KOPT-K1 (cell line): ENCODE results near the gene SMCO3.

ENCODE experiments used
- H3K27ac ChIP-seq: fragments of 200-600 bp; sonication (generic); 2 replicates; pipeline ENCODE4 v1.5.1; 2016; ENCODE audit warnings: antibody characterized with exemption, mild to moderate bottlenecking, low read depth, low read length; ENCODE audit not compliant: poor library complexity, severe bottlenecking
- H3K36me3 ChIP-seq: fragments of 200-600 bp; sonication (generic); 2 replicates; pipeline ENCODE4 v1.5.1; 2017; ENCODE audit warnings: antibody characterized with exemption, mild to moderate bottlenecking, low read length, moderate library complexity; ENCODE audit not compliant: insufficient read depth
- H3K9me3 ChIP-seq: fragments of 200-600 bp; sonication (generic); 2 replicates; pipeline ENCODE4 v1.5.1; 2017; ENCODE audit warnings: antibody characterized with exemption, low read length, mild to moderate bottlenecking; ENCODE audit not compliant: insufficient read depth, poor library complexity, severe bottlenecking

The SMCO3 gene

DNA sequence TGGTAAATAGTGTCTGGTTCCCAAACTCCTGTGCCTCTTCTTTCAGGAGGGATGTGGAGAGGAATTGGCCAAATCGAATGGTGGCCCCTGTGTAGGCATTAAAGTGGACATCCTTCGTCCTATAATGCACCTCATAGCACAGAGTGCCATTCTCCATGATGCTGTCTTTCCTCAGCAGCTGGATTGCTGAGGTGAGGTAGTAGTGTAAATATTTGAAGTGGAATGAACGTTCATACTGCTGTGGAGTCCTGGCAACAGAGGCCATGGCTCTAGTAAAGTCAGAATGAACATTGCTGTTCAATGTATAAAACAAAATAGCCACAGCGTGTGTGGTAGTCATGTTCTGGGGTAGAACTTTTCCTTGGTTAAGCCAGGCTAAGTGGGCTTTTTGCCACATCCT is 26.6 kb upstream of the SMCO3 start:
- no peaks in the 10 kb centered on the region for H3K9me3 ChIP-seq
- H3K27ac ChIP-seq = no peak overlapping the region

DNA sequence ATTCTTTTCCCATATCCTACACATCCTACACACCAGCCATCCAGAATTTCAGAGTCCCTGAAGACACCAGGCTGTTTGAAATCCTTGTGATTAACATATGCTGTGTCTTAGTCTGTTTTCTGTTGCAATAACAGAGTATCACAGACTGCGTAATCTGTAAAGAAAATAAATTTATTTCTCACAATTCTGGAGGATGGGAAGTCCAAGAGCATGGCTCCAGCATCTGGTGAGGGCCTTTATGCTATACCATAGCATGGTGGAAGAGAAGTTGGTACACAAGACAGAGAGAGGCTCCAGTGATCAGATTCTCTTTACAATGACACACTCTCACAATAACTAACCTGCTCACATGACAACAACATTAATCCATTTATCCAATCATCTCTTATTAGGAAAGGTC is 25.3 kb upstream of the SMCO3 start:
- Histone ChIP-seq H3K27ac (no peak overlapping the region), H3K36me3 (no peaks in the 10 kb centered on the region), H3K9me3 (no peaks in the 10 kb centered on the region)

More for the DNA sequence above, 26.6 kb upstream of the SMCO3 start:
- no peaks in the 10 kb centered on the region for H3K36me3 ChIP-seq

DNA sequence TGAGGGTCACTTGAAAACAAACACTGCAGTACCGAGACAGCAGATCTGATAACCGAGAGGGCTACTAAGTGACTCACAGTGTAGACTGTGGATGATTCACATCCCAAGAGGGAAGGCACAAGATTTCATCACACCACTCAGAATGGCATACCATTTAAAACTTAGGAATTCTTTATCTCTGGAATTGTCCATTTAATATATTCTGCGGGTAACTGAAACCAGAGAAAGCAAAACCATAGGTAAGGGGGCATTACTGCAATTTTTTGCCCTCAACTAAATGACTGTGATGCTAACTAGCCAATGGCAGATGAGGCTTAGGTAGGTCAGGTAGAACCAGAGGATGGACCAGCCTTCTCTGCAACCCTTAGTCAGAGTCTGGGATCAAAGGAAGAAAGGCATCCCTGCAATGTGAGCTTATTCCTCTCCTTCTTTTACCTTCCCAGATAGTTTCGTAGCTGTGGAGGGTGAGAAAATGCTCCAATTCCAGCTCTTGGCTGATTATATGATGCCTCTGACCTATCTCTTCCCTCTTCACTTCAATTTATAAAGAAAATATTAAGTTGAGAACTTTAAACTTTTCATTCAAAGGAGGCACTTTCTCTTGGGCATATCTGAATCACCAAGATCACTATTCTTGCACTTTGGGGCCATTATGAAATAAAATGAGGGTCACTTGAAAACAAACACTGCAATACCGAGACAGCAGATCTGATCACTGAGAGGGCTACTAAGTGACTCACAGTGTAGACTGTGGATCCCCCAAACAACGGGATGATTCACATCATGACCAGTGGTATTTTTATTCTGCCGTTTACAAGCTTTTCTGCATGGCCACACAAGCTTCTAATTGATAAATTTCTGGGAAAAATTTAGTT is 22.6 kb upstream of the SMCO3 start:
- H3K36me3 ChIP-seq = no peaks in the 10 kb centered on the region
- H3K9me3 ChIP-seq = no peaks in the 10 kb centered on the region
- no peak overlapping the region for H3K27ac ChIP-seq

DNA sequence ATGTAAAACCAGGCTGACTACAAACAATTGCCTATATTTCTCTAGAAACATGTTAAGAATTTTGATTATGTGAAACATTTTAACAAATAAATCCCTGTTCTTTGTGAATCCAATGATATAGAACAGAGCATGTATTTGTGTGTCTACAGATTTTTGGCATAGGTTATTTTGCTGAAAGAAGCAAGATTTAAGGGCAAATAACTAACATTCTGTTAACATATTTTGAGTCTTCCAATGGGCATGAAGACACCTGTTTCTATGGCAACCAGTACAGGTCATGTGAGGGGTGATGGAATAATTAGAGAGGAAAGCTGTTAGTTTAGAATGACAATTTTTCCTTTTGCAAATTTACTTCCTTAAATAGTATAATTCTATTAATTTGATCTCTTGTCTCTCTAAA is 20.5 kb upstream of the SMCO3 start:
- no peaks in the 10 kb centered on the region for H3K9me3 ChIP-seq
- H3K36me3 ChIP-seq = no peaks in the 10 kb centered on the region
- H3K27ac ChIP-seq = no peak overlapping the region

DNA sequence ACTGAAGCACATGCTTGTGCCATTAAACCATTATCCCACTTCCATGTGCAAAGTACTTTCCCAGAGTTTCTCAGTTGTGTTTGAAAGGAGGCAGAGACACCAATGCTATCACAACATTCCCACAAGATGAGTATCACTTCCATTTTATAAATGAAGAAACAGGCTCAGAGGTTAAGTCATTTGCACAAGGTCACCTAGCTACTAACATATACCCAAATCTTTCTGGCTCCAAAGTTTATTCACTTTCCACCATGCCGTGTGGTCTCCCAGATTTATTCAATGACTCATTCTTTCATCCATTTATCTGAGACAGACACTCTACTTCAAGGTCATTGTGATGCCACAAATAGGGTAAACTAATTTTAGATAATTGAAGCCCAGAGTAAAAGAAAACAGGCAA is 20.0 kb upstream of the SMCO3 start:
- Histone ChIP-seq H3K27ac (no peak overlapping the region), H3K36me3 (no peaks in the 10 kb centered on the region), H3K9me3 (no peaks in the 10 kb centered on the region)

DNA sequence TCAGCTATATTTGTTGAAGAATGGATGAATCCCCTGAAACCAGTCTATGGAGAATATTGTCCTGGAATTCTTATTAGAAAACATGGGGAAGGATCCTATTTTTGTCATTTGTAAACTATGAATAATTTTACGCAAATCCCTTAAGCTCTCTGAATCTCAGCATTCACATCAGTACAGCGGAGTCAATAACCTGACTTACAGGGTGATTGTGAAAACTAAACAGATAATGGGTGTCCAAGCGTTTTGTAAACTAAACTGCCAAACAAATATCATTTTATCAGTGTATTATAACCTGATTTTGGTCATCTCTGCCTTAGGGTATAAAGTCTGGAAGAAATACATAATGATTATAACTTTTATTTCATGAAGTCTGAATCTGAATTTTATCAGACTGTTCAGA is 19.4 kb upstream of the SMCO3 start:
- Histone ChIP-seq H3K36me3 (no peaks in the 10 kb centered on the region), H3K9me3 (no peaks in the 10 kb centered on the region), H3K27ac (no peak overlapping the region)

DNA sequence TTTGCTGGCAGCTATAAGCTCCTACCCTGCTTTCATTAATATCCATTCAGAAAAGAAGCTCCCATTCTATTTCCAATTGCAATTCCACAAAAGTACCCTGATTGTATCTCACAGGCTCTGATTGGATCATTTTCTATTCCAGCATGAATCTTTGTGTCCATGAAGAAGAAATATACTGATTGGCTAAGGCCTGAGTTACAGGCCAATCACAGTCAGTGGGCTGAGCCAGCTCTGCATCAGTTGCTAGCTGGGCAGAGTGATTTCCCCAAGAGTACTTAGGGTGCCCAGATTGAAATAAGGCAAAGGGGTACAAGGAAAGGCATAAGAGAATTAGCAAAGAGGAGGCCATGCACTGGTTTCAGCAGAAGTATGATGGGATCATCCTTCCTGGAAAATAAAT is 14.9 kb upstream of the SMCO3 start:
- H3K9me3 ChIP-seq = no peaks in the 10 kb centered on the region
- no peak overlapping the region for H3K27ac ChIP-seq
- H3K36me3 ChIP-seq = no peaks in the 10 kb centered on the region

DNA sequence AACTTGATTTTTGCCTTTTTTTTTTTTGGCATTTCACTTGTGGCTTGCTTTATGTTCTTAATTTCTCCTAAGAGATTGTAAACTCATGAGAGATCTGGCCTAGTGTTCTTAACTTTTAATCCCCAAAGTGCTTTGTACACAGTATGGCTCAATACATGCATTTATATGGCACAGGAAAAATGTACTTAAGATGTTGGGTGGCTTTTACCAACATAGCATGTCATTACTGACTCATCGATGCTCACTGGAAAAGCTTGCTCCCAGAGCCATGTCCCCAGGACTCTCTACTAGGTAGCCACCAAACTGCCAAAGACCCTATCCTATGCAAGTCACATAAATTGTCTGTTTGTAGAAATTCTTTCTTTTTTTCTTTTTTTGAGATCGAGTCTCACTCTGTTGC is 13.1 kb upstream of the SMCO3 start:
- Histone ChIP-seq H3K27ac (no peak overlapping the region), H3K9me3 (no peaks in the 10 kb centered on the region), H3K36me3 (no peaks in the 10 kb centered on the region)

DNA sequence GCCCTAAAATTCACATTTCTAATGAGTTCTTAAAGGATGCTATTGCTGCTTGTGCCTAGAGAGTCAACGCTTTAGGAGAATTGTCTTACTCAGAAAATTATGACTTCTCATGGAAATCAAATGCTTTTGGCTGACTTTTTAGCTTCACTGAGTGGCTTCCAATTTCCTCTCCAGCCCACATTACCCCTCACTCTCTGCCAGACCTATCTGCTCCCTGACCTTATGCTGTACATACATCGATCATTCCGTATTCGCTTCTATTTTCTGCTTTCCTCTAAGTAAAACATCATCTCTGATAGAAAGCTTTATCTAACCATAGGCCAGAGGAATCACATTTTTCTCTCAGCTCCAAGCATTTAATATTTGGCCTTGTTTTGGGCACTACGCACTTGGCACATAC is 12.5 kb upstream of the SMCO3 start:
- Histone ChIP-seq H3K9me3 (no peaks in the 10 kb centered on the region), H3K36me3 (no peaks in the 10 kb centered on the region), H3K27ac (no peak overlapping the region)

DNA sequence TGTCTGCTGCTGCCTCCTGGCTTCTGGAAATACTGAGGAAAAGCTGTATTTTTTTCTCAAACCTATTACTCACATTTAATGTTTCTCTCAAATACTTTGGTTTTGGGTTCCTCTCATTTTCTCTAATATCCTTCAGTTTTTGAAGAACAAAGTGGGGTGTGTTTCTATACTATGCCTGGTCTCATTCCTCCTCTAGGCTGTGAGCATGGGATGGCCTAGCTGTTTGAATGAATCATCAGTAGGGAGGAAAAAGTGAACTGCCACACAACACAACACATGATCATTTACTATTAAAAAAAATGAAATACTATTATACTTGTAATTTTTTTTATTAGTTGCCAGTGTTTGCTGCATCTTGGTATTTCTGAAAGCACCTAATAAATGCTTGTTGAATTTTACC is 11.3 kb upstream of the SMCO3 start:
- H3K36me3 ChIP-seq = no peaks in the 10 kb centered on the region
- no peak overlapping the region for H3K27ac ChIP-seq
- no peaks in the 10 kb centered on the region for H3K9me3 ChIP-seq

DNA sequence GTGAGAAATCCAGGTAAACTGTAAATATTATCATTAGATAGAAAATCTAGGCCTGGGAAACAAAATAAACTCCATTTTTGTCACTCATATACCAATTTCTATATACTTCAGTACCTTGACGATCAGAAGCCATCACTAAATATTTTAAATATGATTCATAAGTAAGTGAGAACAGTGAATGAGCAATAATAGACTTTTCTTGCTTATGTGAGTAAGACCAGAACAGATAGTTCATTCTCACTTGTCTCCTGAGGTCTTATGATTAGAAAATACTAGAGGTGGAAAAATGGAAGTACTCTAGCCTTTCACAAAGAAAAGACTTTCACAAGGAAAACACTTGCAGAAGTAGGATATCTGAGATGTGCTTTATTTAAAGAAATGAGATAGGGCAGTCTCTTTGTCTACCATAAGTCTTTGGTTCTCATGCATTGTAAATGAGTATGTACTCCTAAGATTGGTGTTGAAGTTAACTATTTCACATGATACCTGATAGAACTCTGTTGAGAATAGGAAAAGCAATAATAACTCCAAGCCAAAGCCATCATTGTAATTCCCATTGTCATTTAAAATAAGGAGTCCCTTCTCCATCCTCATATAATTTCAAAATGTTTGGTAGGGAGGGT is 10.1 kb upstream of the SMCO3 start:
- H3K27ac ChIP-seq = no peak overlapping the region
- no peaks in the 10 kb centered on the region for H3K36me3 ChIP-seq
- no peaks in the 10 kb centered on the region for H3K9me3 ChIP-seq

DNA sequence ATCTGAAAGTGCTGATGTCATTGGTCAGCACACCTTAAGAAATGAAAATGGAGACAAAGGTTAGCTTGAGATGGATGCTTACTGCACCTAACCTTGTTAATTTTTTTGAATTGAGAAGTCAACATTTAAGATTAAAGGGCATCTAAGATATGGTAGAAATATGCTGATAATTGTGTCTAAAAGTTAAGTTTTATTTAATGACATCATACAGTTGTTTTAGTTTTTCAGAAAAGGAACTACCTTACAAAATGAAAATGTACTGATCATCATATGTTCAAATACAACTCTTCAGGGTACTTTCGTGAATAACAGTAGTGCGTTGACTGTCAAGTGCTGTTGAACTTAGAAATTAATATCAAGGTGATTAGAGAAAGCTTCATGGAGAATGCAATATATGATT is 2.5 kb downstream of the SMCO3 start:
- Histone ChIP-seq H3K27ac (no peak overlapping the region), H3K36me3 (no peaks in the 10 kb centered on the region), H3K9me3 (no peaks in the 10 kb centered on the region)

DNA sequence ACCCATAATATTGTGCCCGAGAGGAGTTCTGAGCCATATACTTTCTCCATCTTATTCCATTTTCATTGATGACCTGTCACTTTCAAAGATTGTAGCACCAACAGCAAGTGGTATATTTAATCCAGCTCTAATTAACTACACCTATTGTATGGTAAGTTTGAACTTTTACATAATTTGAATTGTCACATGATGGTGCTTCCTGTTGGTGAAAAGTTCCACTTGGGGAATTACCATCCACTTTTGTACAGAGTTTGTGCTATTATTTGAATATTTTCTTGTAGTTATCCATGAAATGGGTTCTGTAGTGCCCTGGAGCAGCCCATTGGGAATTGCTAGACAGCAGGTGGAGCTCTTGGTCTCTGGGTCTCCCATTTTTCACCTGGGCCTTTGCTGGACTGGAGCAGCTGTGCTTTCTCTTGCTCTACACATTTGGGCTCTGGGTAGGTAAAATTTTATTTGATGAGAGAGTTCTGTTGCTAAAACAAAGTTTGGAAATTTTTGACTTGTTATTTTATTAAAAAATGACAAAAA is 3.0 kb downstream of the SMCO3 start:
- Histone ChIP-seq H3K9me3 (no peaks in the 10 kb centered on the region), H3K27ac (no peak overlapping the region), H3K36me3 (no peaks in the 10 kb centered on the region)

DNA sequence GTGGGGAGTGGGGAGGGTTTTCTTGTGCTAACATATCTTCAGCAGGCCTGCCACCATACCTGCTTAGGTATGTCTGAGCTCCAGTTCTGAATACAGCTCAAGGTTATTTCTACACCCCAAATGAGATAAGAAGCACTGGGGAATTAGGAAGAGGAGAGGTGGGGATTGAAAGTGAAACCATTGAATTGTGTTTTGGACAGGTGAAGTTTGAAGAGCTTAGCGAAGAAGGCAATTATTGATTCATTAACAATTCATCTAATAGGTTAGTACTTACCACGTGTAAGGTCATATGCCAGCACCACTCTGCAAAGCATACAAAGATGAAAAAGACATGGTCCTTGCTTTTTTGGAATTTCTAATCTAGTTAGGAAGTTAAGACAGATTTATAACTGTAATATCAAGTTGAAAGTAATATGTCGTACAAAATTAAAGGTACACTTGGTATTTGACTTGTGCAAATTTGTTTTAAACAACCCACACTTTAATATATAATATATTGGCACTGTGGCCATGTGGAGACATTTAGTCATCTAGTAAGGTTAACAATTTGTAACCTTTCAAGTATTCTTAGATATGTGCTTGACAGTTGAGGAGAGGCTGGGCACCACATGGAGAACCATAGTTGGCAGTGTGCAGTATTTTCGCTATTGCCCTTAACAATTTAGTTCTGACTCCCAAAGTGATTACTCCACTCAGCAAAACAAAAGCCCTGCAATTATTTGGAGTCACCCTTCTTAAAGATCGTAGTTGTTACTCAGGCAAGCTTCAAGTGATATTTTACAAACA is 3.6 kb downstream of the SMCO3 start:
- Histone ChIP-seq H3K36me3 (no peaks in the 10 kb centered on the region), H3K27ac (no peak overlapping the region), H3K9me3 (no peaks in the 10 kb centered on the region)

DNA sequence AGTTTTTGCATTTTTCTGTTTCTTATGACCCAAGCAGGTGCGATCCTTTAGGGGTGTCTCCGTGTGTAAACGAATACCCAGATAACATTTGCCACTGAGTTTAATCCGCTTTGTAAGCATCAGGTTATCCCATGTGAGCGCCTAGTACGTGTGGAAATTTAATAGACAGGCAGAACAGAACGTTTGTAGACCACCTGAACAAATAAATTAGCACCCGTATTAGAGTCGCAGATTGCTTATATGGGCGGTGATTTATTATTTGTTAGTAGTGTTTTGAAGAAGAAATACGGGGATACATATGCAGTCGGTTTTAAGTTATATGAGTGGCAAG is 10.2 kb downstream of the SMCO3 start:
- H3K27ac ChIP-seq = peak overlapping the region; percentile 78
- peaks cover 25% of the 10 kb centered on the region for H3K36me3 ChIP-seq
- no peaks in the 10 kb centered on the region for H3K9me3 ChIP-seq
